Smooth muscle cell (in vitro differentiated cells): ENCODE measurements around the gene IL3RA. TPM values are rescaled to one million over a fixed set of nuclear protein-coding genes. Genes with fewer than 3 reads are reported as not detected.

ENCODE experiments used
- DNase-seq: peaks from one replicate; lab custom pipeline; 2025; ENCODE audit not compliant: unreplicated experiment; lab: John Stamatoyannopoulos, UW
- H2AFZ ChIP-seq: fragments of 200-600 bp; sonication (generic); 2 replicates; pipeline ENCODE4 v1.6.0; 2016; ENCODE audit warnings: antibody characterized with exemption, low read depth, mild to moderate bottlenecking
- H3F3A ChIP-seq: fragments of 200-600 bp; sonication (generic); 2 replicates; pipeline ENCODE4 v1.6.0; 2017; ENCODE audit warnings: antibody characterized with exemption, low read depth
- H3K27ac ChIP-seq: fragments of 200-600 bp; sonication (generic); 2 replicates; pipeline ENCODE4 v1.5.1; 2016; ENCODE audit warnings: low read depth, mild to moderate bottlenecking
- H3K27me3 ChIP-seq: fragments of 200-600 bp; sonication (generic); 2 replicates; pipeline ENCODE4 v1.6.1; 2016; ENCODE audit warnings: low read depth, mild to moderate bottlenecking
- H3K36me3 ChIP-seq: fragments of 200-600 bp; sonication (generic); 2 replicates; pipeline ENCODE4 v1.5.1; 2016; ENCODE audit warnings: low read depth
- H3K4me1 ChIP-seq: fragments of 200-600 bp; sonication (generic); 2 replicates; pipeline ENCODE4 v1.5.1; 2016; ENCODE audit warnings: low read depth
- H3K4me2 ChIP-seq: fragments of 200-600 bp; sonication (generic); 2 replicates; pipeline ENCODE4 v1.6.0; 2016; ENCODE audit warnings: mild to moderate bottlenecking
- H3K4me3 ChIP-seq: fragments of 200-600 bp; sonication (generic); 2 replicates; pipeline ENCODE4 v1.5.1; 2016; ENCODE audit warnings: mild to moderate bottlenecking
- H3K79me2 ChIP-seq: fragments of 200-600 bp; sonication (generic); 2 replicates; pipeline ENCODE4 v1.6.0; 2016; ENCODE audit warnings: low read depth, mild to moderate bottlenecking
- H3K9ac ChIP-seq: fragments of 200-600 bp; sonication (generic); 2 replicates; pipeline ENCODE4 v1.6.0; 2016; ENCODE audit warnings: low read depth
- H3K9me3 ChIP-seq: fragments of 200-600 bp; sonication (generic); replicated peaks from 2 replicates; pipeline ENCODE4 v1.5.1; 2016; ENCODE audit warnings: low read depth
- H4K20me1 ChIP-seq: fragments of 200-600 bp; sonication (generic); 2 replicates; pipeline ENCODE4 v1.6.0; 2016; ENCODE audit warnings: low read depth
- CTCF ChIP-seq: fragments of 200-600 bp; sonication (generic); IDR thresholded peaks from 2 replicates; pipeline ENCODE4 v1.5.1; 2017; ENCODE audit warnings: borderline replicate concordance, mild to moderate bottlenecking, antibody characterized with exemption; ENCODE audit not compliant: insufficient read depth, poor library complexity, severe bottlenecking
- WGBS: methylation state at CpG from one replicate; pipeline ENCODE4 v1.1.7; 2016; ENCODE audit warnings: low lambda C conversion rate; 5-methylcytosine and 5-hydroxymethylcytosine counted together
- polyA plus RNA-seq: library from polyadenylated mRNA; unstranded; fragments of >200 nt; fragmentation: Nextera tagmentation; extraction: Ambion mirVana; gene quantifications from 2 replicates; pipeline ENCODE4 v1.2.1, GENCODE V29; 2016
- total RNA-seq: library from RNA; depleted of rRNA; stranded (reverse); fragments of >200 nt; gene quantifications from 2 replicates; pipeline ENCODE4 v1.2.3, GENCODE V29; 2014

The IL3RA gene
- total and polyA plus RNA-seq, 2 experiments from 2014 or later: 0.24 TPM; not detected in 1

GRCh38 chrX:1385253-1386223 lies 49.0 kb downstream of the IL3RA start:
- H3K9me3 ChIP-seq: no peaks in the 10 kb centered on the region
- peaks cover 11% of the 10 kb centered on the region for H3K36me3 ChIP-seq
- no peak overlapping the region for H3K4me3 ChIP-seq
- no peak for DNase-seq
- WGBS: 98% methylated on average over 36 of the region's 36 CpGs
- peaks cover 5% of the 10 kb centered on the region for H3K4me1 ChIP-seq
- H3F3A ChIP-seq: peaks cover 19% of the 10 kb centered on the region
- peaks cover 81% of the 10 kb centered on the region for H4K20me1 ChIP-seq
- no peak overlapping the region for H3K4me2 ChIP-seq
- no peak overlapping the region for H2AFZ ChIP-seq
- TF ChIP-seq CTCF: no peak
- no peaks in the 10 kb centered on the region for H3K27me3 ChIP-seq
- H3K79me2 ChIP-seq: peaks cover 40% of the 10 kb centered on the region
- H3K9ac ChIP-seq: no peak overlapping the region
- H3K27ac ChIP-seq: no peak overlapping the region

GRCh38 chrX:1386338-1387127 lies 49.9 kb downstream of the IL3RA start:
- Histone ChIP-seq H3K27me3 (no peaks in the 10 kb centered on the region), H3K79me2 (peaks cover 49% of the 10 kb centered on the region), H3K9ac (no peak overlapping the region), H4K20me1 (peaks cover 91% of the 10 kb centered on the region), H3K9me3 (no peaks in the 10 kb centered on the region), H3K4me3 (no peak overlapping the region), H2AFZ (no peak overlapping the region), H3K4me2 (no peak overlapping the region), H3K4me1 (peaks cover 12% of the 10 kb centered on the region), H3K36me3 (peaks cover 11% of the 10 kb centered on the region), H3K27ac (no peak overlapping the region), H3F3A (peaks cover 27% of the 10 kb centered on the region)
- TF ChIP-seq CTCF: no peak
- WGBS: 96% methylated on average over 41 of the region's 41 CpGs
- no peak for DNase-seq

GRCh38 chrX:1387141-1387776 lies 50.7 kb downstream of the IL3RA start:
- H3K4me3 ChIP-seq: no peak overlapping the region
- H3K27ac ChIP-seq: no peak overlapping the region
- peaks cover 11% of the 10 kb centered on the region for H3K36me3 ChIP-seq
- peaks cover 90% of the 10 kb centered on the region for H4K20me1 ChIP-seq
- 97% methylated on average over 41 of the region's 43 CpGs for WGBS
- H3K9ac ChIP-seq: no peak overlapping the region
- H3K27me3 ChIP-seq: no peaks in the 10 kb centered on the region
- H3K4me2 ChIP-seq: no peak overlapping the region
- DNase-seq: no peak
- no peak overlapping the region for H2AFZ ChIP-seq
- H3K9me3 ChIP-seq: no peaks in the 10 kb centered on the region
- H3K79me2 ChIP-seq: peaks cover 49% of the 10 kb centered on the region
- H3F3A ChIP-seq: peaks cover 25% of the 10 kb centered on the region
- TF ChIP-seq CTCF: no peak
- H3K4me1 ChIP-seq: peaks cover 12% of the 10 kb centered on the region
